ENCODE data around the gene LYSET.
"Not testable (repeated sequence)": the region's sequence is repeated elsewhere in the genome, so short reads cannot be mapped to it uniquely, and the experiment has no call there.

Gene LYSET

GRCh38 chr14:93161411-93161940 is 23.6 kb upstream of the LYSET start:
- Histone ChIP-seq H3K27ac (no peak overlapping the region), H3K4me1 (no peaks in the 10 kb centered on the region), H3K27me3 (no peaks in the 10 kb centered on the region), H3K9me3 (no peaks in the 10 kb centered on the region), H3K36me3 (no peaks in the 10 kb centered on the region), H3K4me3 (no peak overlapping the region)
- no peak for TF ChIP-seq CTCF (IDR thresholded peaks at IDR 0.05)
- no peak for DNase-seq
- intact Hi-C loops (cut with DNase I; ENCODE audit: low total_unique reads): no loop called here

GRCh38 chr14:93163564-93163963 is 21.6 kb upstream of the LYSET start:
- Histone ChIP-seq H3K4me3 (no peak overlapping the region), H3K9me3 (no peaks in the 10 kb centered on the region), H3K36me3 (no peaks in the 10 kb centered on the region), H3K27me3 (no peaks in the 10 kb centered on the region), H3K27ac (no peak overlapping the region), H3K4me1 (no peaks in the 10 kb centered on the region)
- DNase-seq: no peak
- TF ChIP-seq CTCF (IDR thresholded peaks at IDR 0.05): no peak
- intact Hi-C loops (cut with DNase I; ENCODE audit: low total_unique reads): no loop called here

- H3K9me3 ChIP-seq; H3K27ac ChIP-seq; H3K27me3 ChIP-seq; intact Hi-C loops (cut with DNase I; ENCODE audit: low total_unique reads); H3K4me1 ChIP-seq; H3K4me3 ChIP-seq; H3K36me3 ChIP-seq: not testable (repeated sequence)
- DNase-seq: peak in 1 of 2 donors; percentile 29
Observed at GRCh38 chr14:93165271-93166265, 19.5 kb upstream of the LYSET start.

- intact Hi-C loops (cut with DNase I; ENCODE audit: low total_unique reads): not testable (repeated sequence)
Observed at GRCh38 chr14:93168610-93169009, 16.5 kb upstream of the LYSET start.

GRCh38 chr14:93169619-93170018 is 15.5 kb upstream of the LYSET start:
- not testable (repeated sequence) for H3K4me1 ChIP-seq, DNase-seq, H3K36me3 ChIP-seq, H3K9me3 ChIP-seq, H3K27ac ChIP-seq, H3K4me3 ChIP-seq
- intact Hi-C loops (cut with DNase I; ENCODE audit: low total_unique reads): loop anchor here (10.0 kb wide), 1 partner anchor 215 kb away; no protein-coding TSS in a partner anchor
- H3K27me3 ChIP-seq: peaks cover 0 to 12% of the 10 kb centered on the region in 2 donors

More at GRCh38 chr14:93168610-93169009, 16.5 kb upstream of the LYSET start:
- not testable (repeated sequence) for H3K27me3 ChIP-seq, H3K9me3 ChIP-seq, DNase-seq, H3K4me3 ChIP-seq, H3K36me3 ChIP-seq, H3K27ac ChIP-seq, H3K4me1 ChIP-seq

GRCh38 chr14:93170141-93170540 is 15.0 kb upstream of the LYSET start:
- not testable (repeated sequence) for DNase-seq, H3K36me3 ChIP-seq, H3K4me3 ChIP-seq, H3K27ac ChIP-seq, H3K4me1 ChIP-seq, H3K9me3 ChIP-seq
- intact Hi-C loops (cut with DNase I; ENCODE audit: low total_unique reads): loop anchor here (10.0 kb wide), 1 partner anchor 215 kb away; no protein-coding TSS in a partner anchor
- H3K27me3 ChIP-seq: peaks cover 0 to 14% of the 10 kb centered on the region in 2 donors

- no peak overlapping the region for H3K4me3 ChIP-seq
- DNase-seq: no peak
- intact Hi-C loops (cut with DNase I; ENCODE audit: low total_unique reads): loop anchor here (10.0 kb wide), 1 partner anchor 217 kb away; no protein-coding TSS in a partner anchor
- no peak for TF ChIP-seq CTCF (IDR thresholded peaks at IDR 0.05)
- no peaks in the 10 kb centered on the region for H3K9me3 ChIP-seq
- H3K27me3 ChIP-seq: peaks cover 0 to 14% of the 10 kb centered on the region in 2 donors
- no peak overlapping the region for H3K27ac ChIP-seq
- no peaks in the 10 kb centered on the region for H3K36me3 ChIP-seq
- H3K4me1 ChIP-seq: no peaks in the 10 kb centered on the region
Observed at GRCh38 chr14:93171376-93171775, 13.7 kb upstream of the LYSET start.
